Glutamatergic neuron (in vitro differentiated cells): ENCODE data around the gene PHF14. TPM values are rescaled to one million over a fixed set of nuclear protein-coding genes. Genes with fewer than 3 reads are reported as not detected.

Experiments used
- DNase-seq: peaks from one replicate; pipeline ENCODE4 v3.0.0; 2022
- H3K27ac Mint-ChIP-seq: one replicate; pipeline ENCODE4 v1.8.0; 2020; ENCODE audit warnings: mild to moderate bottlenecking, mixed read lengths, inconsistent platforms; ENCODE audit not compliant: unreplicated experiment
- H3K27me3 Mint-ChIP-seq: one replicate; pipeline ENCODE4 v1.8.0; 2020; ENCODE audit warnings: mild to moderate bottlenecking, moderate library complexity, mixed read lengths, inconsistent platforms; ENCODE audit not compliant: unreplicated experiment
- H3K36me3 Mint-ChIP-seq: one replicate; pipeline ENCODE4 v1.8.0; 2020; ENCODE audit warnings: mild to moderate bottlenecking, mixed read lengths, inconsistent platforms; ENCODE audit not compliant: unreplicated experiment
- H3K4me1 Mint-ChIP-seq: one replicate; pipeline ENCODE4 v1.8.0; 2020; ENCODE audit warnings: mild to moderate bottlenecking, low read depth, mixed read lengths, inconsistent platforms; ENCODE audit not compliant: unreplicated experiment
- H3K4me3 Mint-ChIP-seq: one replicate; pipeline ENCODE4 v1.8.0; 2020; ENCODE audit warnings: mild to moderate bottlenecking, mixed read lengths, inconsistent platforms; ENCODE audit not compliant: unreplicated experiment
- H3K9me3 Mint-ChIP-seq: one replicate; pipeline ENCODE4 v1.8.0; 2020; ENCODE audit warnings: mild to moderate bottlenecking, moderate library complexity, mixed read lengths, inconsistent platforms; ENCODE audit not compliant: unreplicated experiment
- CTCF ChIP-seq: fragments of 200-600 bp; sonication (generic); IDR thresholded peaks from one replicate; pipeline ENCODE4 v1.5.0; 2021; ENCODE audit not compliant: partially characterized antibody, unreplicated experiment
- total RNA-seq: library from RNA; stranded (reverse); fragmentation: NEBNext Ultra II Directional; extraction: Animal tissue kit (Norgen Biotek cat#: 25700); gene quantifications from one replicate; pipeline ENCODE4 v1.2.1, GENCODE V29; 2021; ENCODE audit not compliant: unreplicated experiment

The PHF14 gene
- total RNA-seq, 1 donor from 2014 or later, result 90.1 TPM

GRCh38 chr7:10934292-10934691 is 39.4 kb upstream of the PHF14 start:
- H3K9me3 Mint-ChIP-seq, result no peaks in the 10 kb centered on the region
- H3K4me3 Mint-ChIP-seq, result no peak overlapping the region
- peaks cover 8% of the 10 kb centered on the region for H3K4me1 Mint-ChIP-seq
- no peak overlapping the region for H3K27ac Mint-ChIP-seq
- H3K27me3 Mint-ChIP-seq, result no peaks in the 10 kb centered on the region
- no peak for TF ChIP-seq CTCF
- no peaks in the 10 kb centered on the region for H3K36me3 Mint-ChIP-seq
- DNase-seq, result no peak

GRCh38 chr7:10939237-10939910 is 34.3 kb upstream of the PHF14 start:
- Mint-ChIP-seq H3K9me3 (no peaks in the 10 kb centered on the region), H3K36me3 (no peaks in the 10 kb centered on the region), H3K27ac (no peak overlapping the region), H3K27me3 (no peaks in the 10 kb centered on the region), H3K4me3 (no peak overlapping the region), H3K4me1 (peaks cover 8% of the 10 kb centered on the region)
- DNase-seq, result no peak
- no peak for TF ChIP-seq CTCF

GRCh38 chr7:10939911-10940703 is 33.6 kb upstream of the PHF14 start:
- Mint-ChIP-seq H3K9me3 (no peaks in the 10 kb centered on the region), H3K27ac (no peak overlapping the region), H3K36me3 (no peaks in the 10 kb centered on the region), H3K4me3 (no peak overlapping the region), H3K27me3 (no peaks in the 10 kb centered on the region), H3K4me1 (peaks cover 8% of the 10 kb centered on the region)
- peak; percentile 85 for DNase-seq
- no peak for TF ChIP-seq CTCF

GRCh38 chr7:10940704-10941355 is 32.8 kb upstream of the PHF14 start:
- peaks cover 8% of the 10 kb centered on the region for H3K4me1 Mint-ChIP-seq
- H3K27me3 Mint-ChIP-seq, result no peaks in the 10 kb centered on the region
- no peaks in the 10 kb centered on the region for H3K36me3 Mint-ChIP-seq

More at GRCh38 chr7:10940704-10941355, 32.8 kb upstream of the PHF14 start:
- H3K4me3 Mint-ChIP-seq, result no peak overlapping the region
- no peak for TF ChIP-seq CTCF
- H3K9me3 Mint-ChIP-seq, result no peaks in the 10 kb centered on the region
- no peak for DNase-seq
- no peak overlapping the region for H3K27ac Mint-ChIP-seq
